Activated naive CD8-positive, alpha-beta T cell treated with anti-CD3 and anti-CD28 coated beads, Interleukin-2, amount 10 ng/mL, durations not matched to agents 7 days and 5 days (primary cell): ENCODE measurements around the gene RAB3GAP2. TPM values are rescaled to one million over a fixed set of nuclear protein-coding genes. Genes with fewer than 3 reads are reported as not detected.
"Not testable (repeated sequence)": the region's sequence is repeated elsewhere in the genome, so short reads cannot be mapped to it uniquely, and the experiment has no call there.

Experiments used
- ATAC-seq: fragments of 150-1000 bp; cut with Tn5 transposase; one replicate; pipeline ENCODE4 v1.10.0; 2021; ENCODE audit warnings: low read depth, moderate library complexity
- POLR2A ChIA-PET: fragments of 350-600 bp; sonication (Branson Sonifier 250); formaldehyde crosslinking; loops from one replicate; lab custom pipeline; 2021; ENCODE audit warnings: antibody characterized with exemption; lab: Charles Lee
- DNase-seq: peaks from one replicate; pipeline ENCODE4 v3.0.0; 2021
- H3K27ac Mint-ChIP-seq: one replicate; pipeline ENCODE4 v1.8.0; 2022; ENCODE audit warnings: mild to moderate bottlenecking, mixed read lengths
- H3K27me3 Mint-ChIP-seq: one replicate; pipeline ENCODE4 v1.8.0; 2022; ENCODE audit warnings: mild to moderate bottlenecking, moderate library complexity, mixed read lengths
- H3K36me3 Mint-ChIP-seq: one replicate; pipeline ENCODE4 v1.8.0; 2021; ENCODE audit warnings: mild to moderate bottlenecking, mixed read lengths
- H3K4me1 Mint-ChIP-seq: one replicate; pipeline ENCODE4 v1.8.0; 2021; ENCODE audit warnings: mixed read lengths
- H3K4me3 Mint-ChIP-seq: one replicate; pipeline ENCODE4 v1.8.0; 2022; ENCODE audit warnings: mild to moderate bottlenecking, moderate library complexity, mixed read lengths
- H3K9me3 Mint-ChIP-seq: one replicate; pipeline ENCODE4 v1.8.0; 2021; ENCODE audit warnings: mixed read lengths
- total RNA-seq, 2 experiments: library from RNA; stranded (reverse); gene quantifications; one replicate each; pipeline ENCODE4 v1.2.3, GENCODE V29; 2021

The RAB3GAP2 gene
- total RNA-seq, result 10 to 100 TPM; 48.9 to 49.6 TPM

- H3K27ac Mint-ChIP-seq, result no peak within 1 kb of the TSS
- H3K27me3 Mint-ChIP-seq, result peaks cover 5% of the 10 kb centered on the region
- H3K4me3 Mint-ChIP-seq, result no peak within 1 kb of the TSS
- ATAC-seq (peak; percentile 96), DNase-seq (peak; percentile 98)
- H3K36me3 Mint-ChIP-seq, result peaks cover 11% of the 10 kb centered on the region
- H3K9me3 Mint-ChIP-seq, result no peaks in the 10 kb centered on the region
- H3K4me1 Mint-ChIP-seq, result peaks cover 18% of the 10 kb centered on the region
- POLR2A ChIA-PET, result interaction anchor here (0.6 to 1.6 kb wide), 7 partner anchors 9 to 461 kb away, joined by 3 read pairs; no protein-coding TSS in a partner anchor
Observed at GRCh38 chr1:220272047-220272840, at the start of gene RAB3GAP2. TSS of gene RAB3GAP2 (minus strand) at chr1:220272453. CDS start at chr1:220272337, 116 bp downstream.

- Mint-ChIP-seq H3K9me3 (no peaks in the 10 kb centered on the region), H3K4me1 (no peaks in the 10 kb centered on the region), H3K4me3 (no peak overlapping the region), H3K27me3 (peaks cover 6% of the 10 kb centered on the region), H3K27ac (no peak overlapping the region), H3K36me3 (no peaks in the 10 kb centered on the region)
- no peak for DNase-seq
- POLR2A ChIA-PET, result no interaction called here
- ATAC-seq, result no peak
Observed at GRCh38 chr1:220321758-220322157, 49.5 kb upstream of the RAB3GAP2 start.

GRCh38 chr1:220320709-220321108, 48.5 kb upstream of the RAB3GAP2 start:
- ATAC-seq (no peak), DNase-seq (no peak)
- no peak overlapping the region for H3K27ac Mint-ChIP-seq
- no peaks in the 10 kb centered on the region for H3K9me3 Mint-ChIP-seq
- H3K4me3 Mint-ChIP-seq, result no peak overlapping the region
- no peaks in the 10 kb centered on the region for H3K36me3 Mint-ChIP-seq
- no peaks in the 10 kb centered on the region for H3K4me1 Mint-ChIP-seq
- peaks cover 6% of the 10 kb centered on the region for H3K27me3 Mint-ChIP-seq
- POLR2A ChIA-PET, result no interaction called here

- POLR2A ChIA-PET, result no interaction called here
Observed at GRCh38 chr1:220318673-220319072, 46.4 kb upstream of the RAB3GAP2 start.

GRCh38 chr1:220317161-220317560, 44.9 kb upstream of the RAB3GAP2 start:
- no peak for ATAC-seq
- H3K27me3 Mint-ChIP-seq, result peaks cover 2% of the 10 kb centered on the region
- no peak for DNase-seq
- no peak overlapping the region for H3K4me3 Mint-ChIP-seq
- H3K4me1 Mint-ChIP-seq, result no peaks in the 10 kb centered on the region
- H3K36me3 Mint-ChIP-seq, result no peaks in the 10 kb centered on the region
- H3K27ac Mint-ChIP-seq, result no peak overlapping the region
- POLR2A ChIA-PET, result no interaction called here
- no peaks in the 10 kb centered on the region for H3K9me3 Mint-ChIP-seq

More at GRCh38 chr1:220318673-220319072, 46.4 kb upstream of the RAB3GAP2 start:
- H3K9me3 Mint-ChIP-seq, result no peaks in the 10 kb centered on the region
- H3K4me1 Mint-ChIP-seq, result no peaks in the 10 kb centered on the region
- DNase-seq (no peak), ATAC-seq (no peak)
- H3K4me3 Mint-ChIP-seq, result no peak overlapping the region
- no peaks in the 10 kb centered on the region for H3K36me3 Mint-ChIP-seq
- H3K27ac Mint-ChIP-seq, result no peak overlapping the region
- peaks cover 2% of the 10 kb centered on the region for H3K27me3 Mint-ChIP-seq

GRCh38 chr1:220316305-220316704, 44.1 kb upstream of the RAB3GAP2 start:
- Mint-ChIP-seq H3K4me1 (no peaks in the 10 kb centered on the region), H3K4me3 (no peak overlapping the region), H3K9me3 (no peaks in the 10 kb centered on the region), H3K27me3 (peaks cover 5% of the 10 kb centered on the region), H3K36me3 (no peaks in the 10 kb centered on the region), H3K27ac (no peak overlapping the region)
- DNase-seq (no peak), ATAC-seq (no peak)
- POLR2A ChIA-PET, result no interaction called here

- H3K27ac Mint-ChIP-seq, result no peak overlapping the region
- H3K4me1 Mint-ChIP-seq, result no peaks in the 10 kb centered on the region
- H3K27me3 Mint-ChIP-seq, result peaks cover 4% of the 10 kb centered on the region
- peaks cover 2% of the 10 kb centered on the region for H3K9me3 Mint-ChIP-seq
- ATAC-seq, result no peak
- no peak overlapping the region for H3K4me3 Mint-ChIP-seq
- POLR2A ChIA-PET, result no interaction called here
- DNase-seq, result no peak
- no peaks in the 10 kb centered on the region for H3K36me3 Mint-ChIP-seq
Observed at GRCh38 chr1:220315070-220315839, 43.0 kb upstream of the RAB3GAP2 start.

- no peak overlapping the region for H3K27ac Mint-ChIP-seq
Observed at GRCh38 chr1:220313576-220313975, 41.3 kb upstream of the RAB3GAP2 start.

GRCh38 chr1:220310147-220310546, 37.9 kb upstream of the RAB3GAP2 start:
- POLR2A ChIA-PET, H3K9me3 Mint-ChIP-seq: not testable (repeated sequence)
- H3K27me3 Mint-ChIP-seq, result peaks cover 10% of the 10 kb centered on the region

More at GRCh38 chr1:220313576-220313975, 41.3 kb upstream of the RAB3GAP2 start:
- H3K4me3 Mint-ChIP-seq, result no peak overlapping the region
- DNase-seq (no peak), ATAC-seq (no peak)
- peaks cover 2% of the 10 kb centered on the region for H3K9me3 Mint-ChIP-seq
- POLR2A ChIA-PET, result no interaction called here
- H3K27me3 Mint-ChIP-seq, result peaks cover 8% of the 10 kb centered on the region
- H3K36me3 Mint-ChIP-seq, result no peaks in the 10 kb centered on the region
- H3K4me1 Mint-ChIP-seq, result no peaks in the 10 kb centered on the region

GRCh38 chr1:220307607-220308006, 35.4 kb upstream of the RAB3GAP2 start:
- H3K27ac Mint-ChIP-seq, result no peak overlapping the region
- no peak for DNase-seq
- H3K4me1 Mint-ChIP-seq, result no peaks in the 10 kb centered on the region
- H3K27me3 Mint-ChIP-seq, result peaks cover 13% of the 10 kb centered on the region
- ATAC-seq, result no peak
- peaks cover 2% of the 10 kb centered on the region for H3K9me3 Mint-ChIP-seq
- POLR2A ChIA-PET, result no interaction called here
- H3K4me3 Mint-ChIP-seq, result no peak overlapping the region
- H3K36me3 Mint-ChIP-seq, result no peaks in the 10 kb centered on the region

More at GRCh38 chr1:220310147-220310546, 37.9 kb upstream of the RAB3GAP2 start:
- H3K36me3 Mint-ChIP-seq, H3K4me3 Mint-ChIP-seq, DNase-seq, H3K27ac Mint-ChIP-seq, ATAC-seq, H3K4me1 Mint-ChIP-seq: not testable (repeated sequence)

GRCh38 chr1:220306339-220306738, 34.1 kb upstream of the RAB3GAP2 start:
- peaks cover 2% of the 10 kb centered on the region for H3K9me3 Mint-ChIP-seq
- ATAC-seq (no peak), DNase-seq (no peak)
- no peak overlapping the region for H3K27ac Mint-ChIP-seq
- no peak overlapping the region for H3K4me3 Mint-ChIP-seq
- POLR2A ChIA-PET, result no interaction called here
- peaks cover 9% of the 10 kb centered on the region for H3K27me3 Mint-ChIP-seq
- H3K36me3 Mint-ChIP-seq, result no peaks in the 10 kb centered on the region
- H3K4me1 Mint-ChIP-seq, result no peaks in the 10 kb centered on the region

- DNase-seq (no peak), ATAC-seq (no peak)
- Mint-ChIP-seq H3K4me3 (no peak overlapping the region), H3K36me3 (no peaks in the 10 kb centered on the region), H3K9me3 (no peaks in the 10 kb centered on the region), H3K27ac (no peak overlapping the region), H3K27me3 (peaks cover 5% of the 10 kb centered on the region), H3K4me1 (no peaks in the 10 kb centered on the region)
- POLR2A ChIA-PET, result no interaction called here
Observed at GRCh38 chr1:220303871-220304270, 31.6 kb upstream of the RAB3GAP2 start.

GRCh38 chr1:220301630-220302029, 29.4 kb upstream of the RAB3GAP2 start:
- ATAC-seq (no peak), DNase-seq (no peak)
- Mint-ChIP-seq H3K9me3 (no peaks in the 10 kb centered on the region), H3K4me3 (no peak overlapping the region), H3K27ac (no peak overlapping the region), H3K36me3 (no peaks in the 10 kb centered on the region), H3K4me1 (no peaks in the 10 kb centered on the region), H3K27me3 (peaks cover 3% of the 10 kb centered on the region)
- POLR2A ChIA-PET, result no interaction called here
